ENCODE measurements around the gene TBC1D14. TPM values are rescaled to one million over a fixed set of nuclear protein-coding genes. Genes with fewer than 3 reads are reported as not detected.

Gene TBC1D14
- total RNA-seq, 1 experiment from 2014 or later = 50.2 TPM

DNA sequence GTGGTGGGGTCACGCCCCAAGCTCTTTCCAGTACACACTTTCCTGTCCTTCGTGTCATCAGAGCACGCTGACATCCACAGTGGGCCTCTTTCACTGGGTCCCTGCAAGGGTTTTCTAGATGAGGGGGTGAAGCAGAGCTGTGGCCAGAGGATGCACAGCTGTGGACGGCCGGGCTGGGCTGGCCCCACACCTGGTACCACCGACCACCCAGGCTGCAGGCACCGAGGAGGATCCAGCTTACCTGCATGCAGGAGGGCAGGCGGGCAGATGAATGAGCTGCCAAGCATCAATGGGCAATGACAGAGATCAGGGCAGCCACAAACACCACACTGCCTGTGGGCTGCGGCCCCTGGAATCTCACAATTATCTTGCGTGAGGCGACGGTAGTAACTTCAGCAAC lies 167.7 kb downstream of the TBC1D14 start:
- H2AK5ac ChIP-seq (ENCODE audit: insufficient read length, low read length) = no peak overlapping the region
- no peak overlapping the region for H3K9ac ChIP-seq (ENCODE audit: extremely low read depth, insufficient read length, low read length)
- H3K27ac ChIP-seq (ENCODE audit: insufficient read length, low read depth, low read length) = no peak overlapping the region
- H3K36me3 Mint-ChIP-seq (ENCODE audit: insufficient read depth in 1 of 3, low read depth in 3 of 3) = no peaks in the 10 kb centered on the region; a peak in 1 of 7 replicates
- H3K9me3 Mint-ChIP-seq = peaks cover 12 to 15% of the 10 kb centered on the region in 2 experiments; a peak in 4 of 5 replicates
- H2AFZ ChIP-seq (ENCODE audit: low read length) = no peak overlapping the region
- H3K79me2 ChIP-seq (ENCODE audit: insufficient read depth, low read length) = no peaks in the 10 kb centered on the region
- H4K8ac ChIP-seq (replicated peaks; ENCODE audit: insufficient read length, low read depth, low read length) = no peak overlapping the region
- TF ChIP-seq, protein P1, sequence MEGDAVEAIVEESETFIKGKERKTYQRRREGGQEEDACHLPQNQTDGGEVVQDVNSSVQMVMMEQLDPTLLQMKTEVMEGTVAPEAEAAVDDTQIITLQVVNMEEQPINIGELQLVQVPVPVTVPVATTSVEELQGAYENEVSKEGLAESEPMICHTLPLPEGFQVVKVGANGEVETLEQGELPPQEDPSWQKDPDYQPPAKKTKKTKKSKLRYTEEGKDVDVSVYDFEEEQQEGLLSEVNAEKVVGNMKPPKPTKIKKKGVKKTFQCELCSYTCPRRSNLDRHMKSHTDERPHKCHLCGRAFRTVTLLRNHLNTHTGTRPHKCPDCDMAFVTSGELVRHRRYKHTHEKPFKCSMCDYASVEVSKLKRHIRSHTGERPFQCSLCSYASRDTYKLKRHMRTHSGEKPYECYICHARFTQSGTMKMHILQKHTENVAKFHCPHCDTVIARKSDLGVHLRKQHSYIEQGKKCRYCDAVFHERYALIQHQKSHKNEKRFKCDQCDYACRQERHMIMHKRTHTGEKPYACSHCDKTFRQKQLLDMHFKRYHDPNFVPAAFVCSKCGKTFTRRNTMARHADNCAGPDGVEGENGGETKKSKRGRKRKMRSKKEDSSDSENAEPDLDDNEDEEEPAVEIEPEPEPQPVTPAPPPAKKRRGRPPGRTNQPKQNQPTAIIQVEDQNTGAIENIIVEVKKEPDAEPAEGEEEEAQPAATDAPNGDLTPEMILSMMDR (conservative IDR thresholded peaks at IDR 0.05) = no peak
- H2BK120ac ChIP-seq (ENCODE audit: low read depth, low read length, poor library complexity, severe bottlenecking) = no peak overlapping the region
- no peak overlapping the region for H2BK12ac ChIP-seq (ENCODE audit: insufficient read length, low read depth, low read length)
- H3K27me3 ChIP-seq (ENCODE audit: insufficient read depth, low read length) = no peaks in the 10 kb centered on the region
- no peak overlapping the region for H2BK5ac ChIP-seq (ENCODE audit: insufficient read length, low read length)
- H3K9me3 ChIP-seq (ENCODE audit: control insufficient read depth, low read depth, low read length) = no peaks in the 10 kb centered on the region
- no peak overlapping the region for H3T11ph ChIP-seq (ENCODE audit: low read length)
- H3K4me3 Mint-ChIP-seq = no peak overlapping the region
- H4K91ac ChIP-seq (ENCODE audit: insufficient read length, low read depth, low read length) = no peak overlapping the region
- no CpG with 5 or more reads among the region's 12 CpGs for WGBS (ENCODE audit: extremely low coverage, insufficient read length, low lambda C conversion rate)
- H3K23ac ChIP-seq (ENCODE audit: insufficient read length, low read depth, low read length) = no peak overlapping the region
- H3K79me1 ChIP-seq (ENCODE audit: insufficient read depth, low read depth, low read length, poor library complexity, severe bottlenecking) = no peaks in the 10 kb centered on the region
- H3K4ac ChIP-seq (ENCODE audit: low read depth, low read length) = no peak overlapping the region
- H3K14ac ChIP-seq (ENCODE audit: insufficient read depth, low read length) = no peak overlapping the region
- peaks cover 54% of the 10 kb centered on the region for H3K27me3 Mint-ChIP-seq (ENCODE audit: low read depth)
- DNase-seq = no peak
- no peak overlapping the region for H3K18ac ChIP-seq (ENCODE audit: insufficient read length, low read depth, low read length)
- no peak overlapping the region for H3K4me2 ChIP-seq (ENCODE audit: insufficient read depth, insufficient read length, low read length)
- H3K27ac Mint-ChIP-seq = no peak overlapping the region
- H3K56ac ChIP-seq (ENCODE audit: insufficient read length, low read depth, low read length) = no peak overlapping the region
- H3K4me1 ChIP-seq (ENCODE audit: insufficient read depth, low read length) = no peaks in the 10 kb centered on the region
- H2BK15ac ChIP-seq (ENCODE audit: low read depth, low read length) = no peak overlapping the region
- no peaks in the 10 kb centered on the region for H3K23me2 ChIP-seq (ENCODE audit: insufficient read length, low read depth, low read length, poor library complexity, severe bottlenecking)
- H3K4me1 Mint-ChIP-seq = no peaks in the 10 kb centered on the region
- H4K5ac ChIP-seq (ENCODE audit: insufficient read length, low read depth, low read length) = no peak overlapping the region
- H2BK20ac ChIP-seq (ENCODE audit: low read depth, low read length, poor library complexity, severe bottlenecking) = no peak overlapping the region
- H4K20me1 ChIP-seq (ENCODE audit: control insufficient read depth, insufficient read depth, insufficient read length) = no peaks in the 10 kb centered on the region
